Skeletal muscle cell (primary cell): ENCODE measurements around the gene FUBP3.
A peak's percentile ranks its signal among the peaks of the same experiment; 100 is the strongest.

Experiments used
- DNase-seq: peaks from one replicate; pipeline ENCODE4 v3.0.0-alpha.2; 2010; ENCODE audit warnings: low read depth
- H3K4me3 ChIP-seq: 2 replicates; pipeline ENCODE4 v1.5.1; 2011; ENCODE audit warnings: low read depth, mild to moderate bottlenecking, control low read depth, low read length, moderate library complexity

Gene FUBP3

GRCh38 chr9:130658893-130659698 is 79.7 kb downstream of the FUBP3 start:
- no peak for DNase-seq
- no peak overlapping the region for H3K4me3 ChIP-seq

- DNase-seq, result no peak
Observed at GRCh38 chr9:130659699-130660248, 80.4 kb downstream of the FUBP3 start.

GRCh38 chr9:130660326-130660682 is 80.9 kb downstream of the FUBP3 start:
- H3K4me3 ChIP-seq, result no peak overlapping the region
- no peak for DNase-seq

More at GRCh38 chr9:130659699-130660248, 80.4 kb downstream of the FUBP3 start:
- H3K4me3 ChIP-seq, result no peak overlapping the region

GRCh38 chr9:130660683-130661450 is 81.5 kb downstream of the FUBP3 start:
- peak overlapping the region; percentile 15 for H3K4me3 ChIP-seq
- no peak for DNase-seq

GRCh38 chr9:130661451-130662098 is 82.2 kb downstream of the FUBP3 start:
- H3K4me3 ChIP-seq, result no peak overlapping the region
- DNase-seq, result no peak

- no peak overlapping the region for H3K4me3 ChIP-seq
- DNase-seq, result no peak
Observed at GRCh38 chr9:130662099-130662969, 83.0 kb downstream of the FUBP3 start.

- no peak for DNase-seq
- no peak overlapping the region for H3K4me3 ChIP-seq
Observed at GRCh38 chr9:130662970-130663257, 83.5 kb downstream of the FUBP3 start.

- DNase-seq, result no peak
- no peak overlapping the region for H3K4me3 ChIP-seq
Observed at GRCh38 chr9:130663258-130663976, 84.0 kb downstream of the FUBP3 start.

- no peak overlapping the region for H3K4me3 ChIP-seq
- DNase-seq, result no peak
Observed at GRCh38 chr9:130663977-130664250, 84.5 kb downstream of the FUBP3 start.

GRCh38 chr9:130664251-130665028 is 85.1 kb downstream of the FUBP3 start, which contains the start of gene PRDM12:
Gene PRDM12 (plus strand): TSS chr9:130664594. CDS start chr9:130664654, 60 bp downstream.
- DNase-seq, result no peak
- no peak within 1 kb of the TSS for H3K4me3 ChIP-seq

- H3K4me3 ChIP-seq, result no peak overlapping the region
- no peak for DNase-seq
Observed at GRCh38 chr9:130665029-130665430, 85.7 kb downstream of the FUBP3 start.

GRCh38 chr9:130665431-130666392 is 86.3 kb downstream of the FUBP3 start:
- DNase-seq, result no peak
- H3K4me3 ChIP-seq, result no peak overlapping the region

GRCh38 chr9:130666393-130667119 is 87.2 kb downstream of the FUBP3 start:
- no peak for DNase-seq
- no peak overlapping the region for H3K4me3 ChIP-seq

- DNase-seq, result no peak
- H3K4me3 ChIP-seq, result no peak overlapping the region
Observed at GRCh38 chr9:130667120-130667435, 87.7 kb downstream of the FUBP3 start.

GRCh38 chr9:130668196-130668595 is 88.8 kb downstream of the FUBP3 start:
- no peak overlapping the region for H3K4me3 ChIP-seq
- no peak for DNase-seq

- no peak for DNase-seq
- H3K4me3 ChIP-seq, result no peak overlapping the region
Observed at GRCh38 chr9:130668659-130669058, 89.3 kb downstream of the FUBP3 start.

- no peak for DNase-seq
- no peak overlapping the region for H3K4me3 ChIP-seq
Observed at GRCh38 chr9:130669965-130670364, 90.6 kb downstream of the FUBP3 start.
